Erythroblast (primary cell): ENCODE measurements around the gene NPSR1.
"Not testable (repeated sequence)": the region's sequence is repeated elsewhere in the genome, so short reads cannot be mapped to it uniquely, and the experiment has no call there.

Experiments used
- GATA1 ChIP-seq: IDR thresholded peaks from 2 replicates; pipeline ENCODE4 v1.6.1; 2011; ENCODE audit warnings: low read depth, mild to moderate bottlenecking, control low read depth, low read length, moderate library complexity
- POLR2A ChIP-seq: IDR thresholded peaks from 2 replicates; pipeline ENCODE4 v1.6.1; 2011; ENCODE audit warnings: mild to moderate bottlenecking, low read length

- not testable (repeated sequence) for TF ChIP-seq POLR2A, GATA1
Measured at GRCh38 chr7:34866222-34866621, 208.2 kb downstream of the NPSR1 start.
